ENCODE data around the gene PRPF4. TPM values are rescaled to one million over a fixed set of nuclear protein-coding genes. Genes with fewer than 3 reads are reported as not detected.

Gene PRPF4
- total and polyA plus RNA-seq, 2 donors (not counting 3 experiments of a cell fraction or from before 2014, with no cell fraction given): 12.9 to 25.8 TPM

DNA sequence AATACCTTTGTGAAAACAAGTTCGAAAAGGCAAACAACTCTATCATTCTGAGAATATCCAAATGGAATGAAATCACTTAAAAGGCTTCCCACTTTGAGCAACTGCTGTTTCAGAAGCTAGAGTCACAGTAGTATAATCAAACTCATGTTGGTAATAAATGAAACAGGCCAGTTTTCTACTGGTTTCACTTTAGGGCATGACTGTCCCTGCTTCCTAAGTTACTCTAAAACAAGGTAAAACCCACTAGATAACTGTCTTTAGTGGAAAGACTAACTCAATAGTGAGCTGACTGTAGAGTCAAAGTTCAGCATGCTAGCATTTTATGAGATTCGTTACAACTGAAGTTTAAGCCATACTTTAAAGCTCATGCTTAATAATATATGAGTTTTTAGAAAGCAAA lies 6.1 kb upstream of the PRPF4 start:
- dilution Hi-C loops (cut with MboI; ENCODE audit: extremely low pct_ligation_motif_present, low sequenced_read_pairs): no loop called here
- Histone ChIP-seq H4K20me1 (replicated peaks; ENCODE audit: control insufficient read depth, extremely low read depth, insufficient read depth, low read length) (no peaks in the 10 kb centered on the region), H2AFZ (ENCODE audit: low read depth, low read length) (no peak overlapping the region), H3K4me2 (ENCODE audit: insufficient read depth, low read length) (no peak overlapping the region), H3K36me3 (ENCODE audit: control insufficient read depth in 2 of 2, extremely low read depth in 1 of 2, insufficient read depth in 2 of 2, low read length in 2 of 2) (peaks cover 13 to 19% of the 10 kb centered on the region in 2 experiments), H3K4me3 (replicated peaks in 1 of 3; ENCODE audit: insufficient read depth in 1 of 3, low read depth in 1 of 3, low read length in 3 of 3) (no peak overlapping the region), H3K9me1 (replicated peaks; ENCODE audit: control insufficient read depth, extremely low read depth, insufficient read depth, low read length) (no peaks in the 10 kb centered on the region), H3K4me1 (ENCODE audit: control insufficient read depth, extremely low read depth, insufficient read depth, low read length) (peaks cover 4% of the 10 kb centered on the region), H3K27me3 (ENCODE audit: control insufficient read depth in 2 of 2, insufficient read depth in 2 of 2, low read length in 2 of 2) (no peaks in the 10 kb centered on the region), H3K27ac (ENCODE audit: insufficient read depth, low read depth, low read length) (no peak overlapping the region), H3K9me3 (replicated peaks; ENCODE audit: control insufficient read depth, insufficient read depth, low read length) (no peaks in the 10 kb centered on the region), H3K79me2 (ENCODE audit: control insufficient read depth, insufficient read depth, low read length) (peaks cover 5% of the 10 kb centered on the region), H3K9ac (replicated peaks; ENCODE audit: extremely low read depth, insufficient read depth, low read length) (no peak overlapping the region)
- FAIRE-seq (no peak), DNase-seq (ENCODE audit: low read depth, low spot score) (no peak)
- intact Hi-C loops (cut with micrococcal nuclease): no loop called here
- TF ChIP-seq JUN (IDR thresholded peaks at IDR 0.05; ENCODE audit: borderline replicate concordance, insufficient read depth, insufficient read length, low read depth) (no peak), EZH2 (IDR thresholded peaks at IDR 0.05; ENCODE audit: borderline replicate concordance, low read depth, low read length, severe bottlenecking) (no peak)
- TF ChIP-seq, protein P1, sequence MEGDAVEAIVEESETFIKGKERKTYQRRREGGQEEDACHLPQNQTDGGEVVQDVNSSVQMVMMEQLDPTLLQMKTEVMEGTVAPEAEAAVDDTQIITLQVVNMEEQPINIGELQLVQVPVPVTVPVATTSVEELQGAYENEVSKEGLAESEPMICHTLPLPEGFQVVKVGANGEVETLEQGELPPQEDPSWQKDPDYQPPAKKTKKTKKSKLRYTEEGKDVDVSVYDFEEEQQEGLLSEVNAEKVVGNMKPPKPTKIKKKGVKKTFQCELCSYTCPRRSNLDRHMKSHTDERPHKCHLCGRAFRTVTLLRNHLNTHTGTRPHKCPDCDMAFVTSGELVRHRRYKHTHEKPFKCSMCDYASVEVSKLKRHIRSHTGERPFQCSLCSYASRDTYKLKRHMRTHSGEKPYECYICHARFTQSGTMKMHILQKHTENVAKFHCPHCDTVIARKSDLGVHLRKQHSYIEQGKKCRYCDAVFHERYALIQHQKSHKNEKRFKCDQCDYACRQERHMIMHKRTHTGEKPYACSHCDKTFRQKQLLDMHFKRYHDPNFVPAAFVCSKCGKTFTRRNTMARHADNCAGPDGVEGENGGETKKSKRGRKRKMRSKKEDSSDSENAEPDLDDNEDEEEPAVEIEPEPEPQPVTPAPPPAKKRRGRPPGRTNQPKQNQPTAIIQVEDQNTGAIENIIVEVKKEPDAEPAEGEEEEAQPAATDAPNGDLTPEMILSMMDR (IDR thresholded peaks at IDR 0.05; ENCODE audit: extremely low read depth in 1 of 2, insufficient read depth in 1 of 2, low read depth in 1 of 2, low read length in 2 of 2): no peak
- POLR2A ChIA-PET: no interaction called here
- no TSS peak for BruUV-seq (replicated peaks)
- CTCF ChIA-PET: interaction anchor here (1.0 kb wide), 1 partner anchor 12 kb away, joined by 3 read pairs; no protein-coding TSS in a partner anchor

DNA sequence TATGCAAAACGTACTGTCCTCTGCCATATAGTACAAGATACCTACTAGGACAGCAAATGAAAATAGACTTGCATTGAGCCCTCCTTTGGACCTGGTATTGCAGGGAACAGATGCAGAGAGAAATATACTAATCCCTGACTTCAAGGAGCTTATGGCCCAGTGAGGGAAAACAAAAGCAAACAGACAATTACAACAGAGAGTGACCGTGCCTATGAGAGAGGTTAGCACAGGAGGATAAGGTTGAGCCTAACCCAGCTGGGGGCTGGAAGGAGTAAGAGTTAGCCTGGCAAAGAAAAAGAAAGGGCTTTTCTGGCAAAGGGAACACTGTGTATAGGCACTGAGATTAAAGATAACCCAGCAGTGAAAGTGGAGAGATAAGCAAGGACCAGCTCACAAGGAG lies 5.6 kb upstream of the PRPF4 start:
- DNase-seq (ENCODE audit: low read depth, low spot score) (no peak), FAIRE-seq (no peak)
- Histone ChIP-seq H3K4me2 (ENCODE audit: insufficient read depth, low read length) (no peak overlapping the region), H2AFZ (ENCODE audit: low read depth, low read length) (no peak overlapping the region), H3K9ac (replicated peaks; ENCODE audit: extremely low read depth, insufficient read depth, low read length) (no peak overlapping the region), H3K9me3 (replicated peaks; ENCODE audit: control insufficient read depth, insufficient read depth, low read length) (no peaks in the 10 kb centered on the region), H3K4me1 (ENCODE audit: control insufficient read depth, extremely low read depth, insufficient read depth, low read length) (peaks cover 7% of the 10 kb centered on the region), H3K9me1 (replicated peaks; ENCODE audit: control insufficient read depth, extremely low read depth, insufficient read depth, low read length) (no peaks in the 10 kb centered on the region), H3K36me3 (ENCODE audit: control insufficient read depth in 2 of 2, extremely low read depth in 1 of 2, insufficient read depth in 2 of 2, low read length in 2 of 2) (peaks cover 13 to 19% of the 10 kb centered on the region in 2 experiments), H3K27me3 (ENCODE audit: control insufficient read depth in 2 of 2, insufficient read depth in 2 of 2, low read length in 2 of 2) (no peaks in the 10 kb centered on the region), H4K20me1 (replicated peaks; ENCODE audit: control insufficient read depth, extremely low read depth, insufficient read depth, low read length) (no peaks in the 10 kb centered on the region), H3K4me3 (replicated peaks in 1 of 3; ENCODE audit: insufficient read depth in 1 of 3, low read depth in 1 of 3, low read length in 3 of 3) (no peak overlapping the region), H3K27ac (ENCODE audit: insufficient read depth, low read depth, low read length) (no peak overlapping the region), H3K79me2 (ENCODE audit: control insufficient read depth, insufficient read depth, low read length) (peaks cover 6% of the 10 kb centered on the region)
- dilution Hi-C loops (cut with MboI; ENCODE audit: extremely low pct_ligation_motif_present, low sequenced_read_pairs): no loop called here
- ChIA-PET CTCF (interaction anchor here (1.0 kb wide), 1 partner anchor 13 kb away, joined by 3 read pairs; no protein-coding TSS in a partner anchor), POLR2A (no interaction called here)
- TF ChIP-seq POLR2AphosphoS5 (IDR thresholded peaks at IDR 0.05; ENCODE audit: insufficient read depth, low read depth, low read length): no peak
- no peak for TF ChIP-seq MYC (IDR thresholded peaks at IDR 0.05; ENCODE audit: low read depth, low read length)
- no peak for TF ChIP-seq JUN (IDR thresholded peaks at IDR 0.05; ENCODE audit: borderline replicate concordance, insufficient read depth, insufficient read length, low read depth)
- no peak for TF ChIP-seq GATA2 (IDR thresholded peaks at IDR 0.05; ENCODE audit: insufficient read depth, insufficient read length, low read depth, low read length)
- no peak for TF ChIP-seq FOS (IDR thresholded peaks at IDR 0.05; ENCODE audit: borderline replicate concordance, insufficient read depth, low read length)
- TF ChIP-seq EZH2 (IDR thresholded peaks at IDR 0.05; ENCODE audit: borderline replicate concordance, low read depth, low read length, severe bottlenecking): no peak
- TF ChIP-seq, protein P1 (IDR thresholded peaks at IDR 0.05; ENCODE audit: extremely low read depth in 1 of 2, insufficient read depth in 1 of 2, low read depth in 1 of 2, low read length in 2 of 2): no peak
- TF ChIP-seq, protein P2, sequence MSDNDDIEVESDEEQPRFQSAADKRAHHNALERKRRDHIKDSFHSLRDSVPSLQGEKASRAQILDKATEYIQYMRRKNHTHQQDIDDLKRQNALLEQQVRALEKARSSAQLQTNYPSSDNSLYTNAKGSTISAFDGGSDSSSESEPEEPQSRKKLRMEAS (IDR thresholded peaks at IDR 0.05; ENCODE audit: insufficient read depth, insufficient read length): no peak
- no peak for TF ChIP-seq POLR2A (IDR thresholded peaks at IDR 0.05; ENCODE audit: low read depth, low read length)
- intact Hi-C loops (cut with micrococcal nuclease): no loop called here
- BruUV-seq (replicated peaks): no TSS peak

All from endothelial cell of umbilical vein (primary cell).